GM12892 (cell line): ENCODE measurements around the gene OR2F2.

Source experiments
- DNase-seq: peaks from one replicate; pipeline ENCODE4 v3.0.0; 2011; ENCODE audit not compliant: insufficient read length
- FAIRE-seq: peaks from 2 replicates; lab custom pipeline; 2011; peaks lifted over from hg19 to GRCh38; lab: Jason Lieb, UNC
- POLR2A ChIP-seq: IDR thresholded peaks from 2 replicates; pipeline ENCODE4 v1.6.1; 2011; ENCODE audit warnings: low read depth, low read length, control low read depth
- POLR2AphosphoS5 ChIP-seq: IDR thresholded peaks from 2 replicates; pipeline ENCODE4 v1.6.1; 2011; ENCODE audit warnings: low read depth, low read length, control low read depth
- TAF1 ChIP-seq: IDR thresholded peaks from 2 replicates; pipeline ENCODE4 v1.6.1; 2011; ENCODE audit warnings: low read depth, mild to moderate bottlenecking, control low read depth, low read length, borderline replicate concordance

Gene OR2F2

DNA sequence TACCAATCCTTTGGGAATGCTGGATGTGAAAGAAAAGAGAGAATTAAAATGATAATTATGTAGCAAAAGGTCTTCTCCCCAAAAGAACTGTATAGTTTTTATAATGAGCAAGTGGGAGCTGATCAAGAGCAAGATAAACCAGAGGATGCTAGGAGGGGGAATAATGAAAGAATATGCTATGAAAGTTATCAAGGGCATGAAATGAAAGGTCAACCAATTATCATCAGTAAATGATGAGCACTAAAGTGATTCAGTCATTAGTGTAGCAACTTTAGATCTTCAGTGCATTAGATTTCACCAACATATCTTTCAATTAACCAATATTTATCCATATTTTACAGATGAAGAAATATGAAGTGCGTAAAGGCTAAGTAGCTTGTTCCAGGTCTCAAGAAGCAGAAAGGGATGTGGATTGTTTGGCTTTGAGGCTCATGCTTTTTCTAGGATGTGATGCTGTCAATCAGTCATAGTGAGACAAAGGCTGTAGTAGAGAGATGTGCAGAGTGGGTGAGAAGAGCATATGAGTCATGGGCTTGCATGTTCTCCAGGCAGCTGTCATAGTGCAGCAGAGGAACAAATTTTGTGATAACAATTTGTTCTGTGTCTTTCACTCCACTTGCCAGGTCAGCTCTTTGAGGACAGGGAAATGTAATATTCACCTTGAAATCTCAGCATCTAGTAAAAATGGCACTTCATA, 5.7 kb upstream of the OR2F2 start:
- FAIRE-seq (no peak), DNase-seq (no peak)
- TF ChIP-seq POLR2AphosphoS5 (no peak), TAF1 (no peak), POLR2A (no peak)

DNA sequence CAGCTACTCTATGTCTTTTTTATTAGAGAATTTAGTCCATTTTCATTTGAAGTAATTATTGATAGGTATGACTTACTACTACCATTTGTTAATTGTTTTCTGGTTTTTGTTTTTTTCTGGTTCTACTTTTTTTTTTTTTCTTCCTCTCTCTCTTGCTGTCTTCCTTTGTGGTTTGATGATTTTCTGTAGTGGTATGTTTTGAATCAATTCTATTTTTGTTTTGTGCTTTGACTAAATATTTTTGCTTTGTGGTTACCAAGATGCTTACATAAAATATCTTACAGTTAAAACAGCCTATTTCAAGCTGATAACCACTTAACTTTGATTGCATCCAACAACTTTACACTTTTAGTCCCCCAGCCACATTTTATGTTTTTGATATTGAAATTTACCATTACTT, 3.3 kb upstream of the OR2F2 start:
- TF ChIP-seq TAF1 (no peak), POLR2AphosphoS5 (no peak), POLR2A (no peak)
- FAIRE-seq, result no peak
- DNase-seq, result no peak

DNA sequence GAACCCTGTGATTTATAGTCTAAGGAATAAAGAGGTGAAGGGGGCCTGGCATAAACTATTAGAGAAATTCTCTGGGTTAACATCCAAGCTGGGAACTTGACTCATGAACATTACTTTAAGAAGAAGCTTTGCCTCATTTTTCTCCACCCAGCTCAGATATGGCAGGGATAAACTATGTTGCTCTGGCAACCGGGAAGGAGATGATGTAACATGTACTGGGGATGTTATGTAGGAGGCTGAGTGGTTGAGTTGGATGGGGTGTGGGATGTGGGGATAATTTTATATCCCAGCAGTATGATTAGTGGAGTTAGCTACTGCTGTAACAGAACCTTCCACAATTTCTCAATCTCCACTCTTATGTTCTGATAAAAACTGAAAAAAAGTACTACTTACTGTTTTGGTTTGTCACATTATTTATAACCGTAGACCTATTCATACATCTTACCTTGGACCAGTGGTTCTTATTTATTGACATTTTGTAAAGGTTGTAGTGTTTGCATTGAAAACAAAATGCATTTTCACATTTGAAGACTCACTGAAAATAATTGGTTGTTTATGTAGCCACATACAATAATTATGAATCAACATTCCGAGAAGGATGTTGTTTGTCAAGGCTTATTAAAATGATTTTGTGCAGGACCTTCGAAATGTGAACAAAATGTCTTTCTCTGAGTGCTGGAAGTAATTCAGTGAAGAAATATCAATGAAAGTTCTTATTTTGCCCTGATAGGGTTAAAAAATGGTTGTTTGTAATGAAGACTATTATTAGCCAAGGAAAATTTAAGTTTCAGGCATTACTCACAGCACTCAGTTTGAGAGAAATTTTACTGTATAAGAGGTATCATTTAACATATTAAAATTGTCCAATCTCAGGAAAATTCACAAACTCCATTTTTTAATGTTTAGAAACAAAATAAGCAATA, 1.3 kb downstream of the OR2F2 start:
- DNase-seq, result no peak
- FAIRE-seq, result no peak
- TF ChIP-seq POLR2A (no peak), TAF1 (no peak), POLR2AphosphoS5 (no peak)

DNA sequence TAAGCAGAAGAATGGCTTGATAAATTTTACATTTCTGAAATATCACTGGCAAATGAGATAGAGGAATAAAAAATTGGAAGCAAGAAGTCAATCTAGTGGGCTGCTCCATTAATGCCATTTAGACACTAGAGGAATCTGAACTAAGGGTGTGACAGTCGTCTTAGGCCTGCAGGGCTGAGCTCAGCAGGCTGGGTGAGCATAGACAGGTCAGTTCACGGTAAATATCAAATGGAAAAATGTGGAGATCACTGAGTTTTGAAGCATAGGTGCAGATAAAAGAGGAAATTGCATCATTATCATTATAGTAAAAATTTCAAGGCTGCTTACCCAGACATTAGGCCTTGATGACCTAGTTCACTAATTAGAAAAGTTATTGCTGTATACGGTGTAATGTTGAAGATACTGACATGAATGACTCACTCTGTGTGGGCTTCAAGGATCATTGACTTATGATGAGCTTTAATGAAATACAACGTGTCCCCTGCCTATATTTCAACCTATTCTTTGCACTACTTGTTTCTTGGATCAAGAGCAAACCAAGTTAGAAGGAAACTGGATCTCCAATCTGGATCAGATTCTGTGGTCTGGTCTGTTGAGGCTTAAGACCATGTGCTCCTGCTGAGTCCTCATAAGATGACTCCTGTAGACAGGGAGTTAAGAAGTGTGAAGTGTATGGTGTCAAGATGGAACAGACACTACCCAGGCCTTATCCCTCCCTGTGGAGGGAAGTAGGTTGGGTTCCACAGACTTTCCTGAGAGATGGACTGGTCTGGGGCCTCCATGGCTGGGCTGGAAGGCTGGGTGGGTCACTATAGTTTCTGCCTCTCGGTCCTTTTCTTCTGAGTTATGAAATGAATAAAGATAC, 3.6 kb downstream of the OR2F2 start:
- FAIRE-seq (no peak), DNase-seq (no peak)
- TF ChIP-seq POLR2A (no peak), TAF1 (no peak), POLR2AphosphoS5 (no peak)

DNA sequence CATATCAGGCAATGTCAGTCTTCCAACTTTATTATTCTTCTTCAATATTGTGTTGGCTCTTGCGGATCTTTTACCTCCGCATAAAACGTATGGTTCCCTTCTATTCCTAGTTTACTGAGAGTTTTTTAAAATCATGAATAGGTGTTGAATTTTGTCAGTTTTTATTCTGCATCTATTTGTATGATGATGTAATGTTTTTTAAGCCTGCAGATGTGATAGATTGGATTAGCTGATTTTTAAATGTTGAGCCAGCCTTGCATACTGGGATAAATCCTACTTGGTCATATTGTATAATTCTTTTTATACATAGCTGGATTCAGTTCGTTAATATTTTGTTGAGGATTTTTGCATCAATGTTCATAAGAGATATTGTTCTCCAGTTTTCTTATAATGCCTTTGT, 10.4 kb downstream of the OR2F2 start:
- TF ChIP-seq POLR2AphosphoS5, result no peak
- TF ChIP-seq POLR2A, result no peak
- no peak for TF ChIP-seq TAF1
- DNase-seq, result no peak
- FAIRE-seq, result no peak

DNA sequence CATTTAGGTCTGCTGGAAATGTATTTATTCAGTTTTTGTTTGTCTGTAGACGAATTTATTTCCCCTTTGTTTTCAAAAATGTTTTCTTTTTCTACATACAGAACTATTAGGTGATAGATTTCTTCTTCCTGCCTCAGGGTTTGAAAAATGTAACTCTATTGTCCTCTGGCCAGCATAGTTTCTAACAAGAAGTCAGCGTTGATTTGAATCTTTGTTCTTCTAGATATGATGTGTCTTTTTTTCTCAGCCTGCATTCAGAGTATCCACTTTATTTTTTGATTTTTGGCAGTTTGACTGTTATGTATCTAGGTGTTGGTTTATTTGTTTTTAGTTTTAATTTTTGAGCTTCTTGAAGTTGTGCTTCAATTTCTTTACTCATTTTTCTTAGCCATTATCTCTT, 12.1 kb downstream of the OR2F2 start:
- DNase-seq, result no peak
- TF ChIP-seq POLR2A (no peak), POLR2AphosphoS5 (no peak), TAF1 (no peak)
- no peak for FAIRE-seq

DNA sequence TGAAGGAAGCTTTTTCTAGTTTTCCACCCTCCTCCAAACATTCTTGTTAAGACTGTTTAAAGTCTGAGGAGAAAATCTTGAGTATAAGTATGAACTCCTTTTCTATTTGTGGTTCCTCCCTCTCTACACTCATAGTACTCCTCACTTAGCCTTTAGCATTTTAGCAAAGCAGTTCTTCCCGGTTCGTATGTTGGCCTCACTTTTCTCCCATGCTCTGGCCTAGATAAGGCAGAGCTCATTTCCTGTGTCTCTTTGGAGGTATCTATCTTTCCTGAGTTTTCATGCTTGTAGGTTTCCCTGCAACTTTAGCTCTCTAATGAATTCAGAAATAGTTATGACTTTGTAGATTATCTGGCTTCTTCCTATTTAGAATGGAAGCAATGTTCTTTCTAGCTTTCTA, 13.7 kb downstream of the OR2F2 start:
- no peak for FAIRE-seq
- DNase-seq, result no peak
- TF ChIP-seq TAF1, result no peak

DNA sequence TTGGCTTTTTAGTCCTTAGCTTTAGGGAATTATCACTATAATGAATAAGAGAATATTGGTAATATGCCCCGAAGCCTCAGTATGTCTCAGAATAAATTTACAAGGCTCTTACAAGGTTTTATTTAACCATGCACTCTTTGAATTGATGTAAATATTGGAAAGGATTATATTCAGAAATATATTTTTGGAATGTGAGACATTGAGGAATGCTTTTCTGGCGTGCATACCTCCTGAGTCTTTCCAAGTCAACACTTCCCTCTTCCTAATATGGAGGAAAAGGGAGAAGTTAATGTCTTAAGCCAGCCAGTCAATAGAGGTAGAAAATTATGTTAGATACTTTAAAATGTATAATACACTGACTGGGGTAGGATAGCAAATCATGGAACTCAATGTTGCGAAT, 18.4 kb downstream of the OR2F2 start:
- no peak for FAIRE-seq
- DNase-seq, result no peak
- TF ChIP-seq POLR2AphosphoS5 (no peak), POLR2A (no peak), TAF1 (no peak)

DNA sequence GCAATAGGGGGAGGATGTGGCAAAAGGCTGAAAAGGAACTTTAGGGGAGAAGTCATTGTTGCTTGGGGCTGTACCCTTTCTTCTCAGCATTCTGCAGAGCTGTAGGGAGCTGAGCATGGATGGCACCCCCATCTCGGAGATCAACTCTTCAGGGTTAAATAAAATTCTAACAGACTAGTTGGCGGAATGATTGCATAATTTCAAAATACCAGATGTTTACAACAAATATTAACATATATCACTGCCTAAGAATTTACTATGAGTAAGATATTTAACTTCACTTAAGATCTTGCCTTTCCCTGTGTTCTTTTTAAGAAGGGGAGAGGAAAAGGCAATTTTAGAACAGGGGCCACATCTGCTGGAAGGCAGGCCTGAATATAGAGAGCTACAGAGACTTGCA, 19.1 kb downstream of the OR2F2 start:
- DNase-seq, result no peak
- FAIRE-seq, result no peak
- TF ChIP-seq TAF1, result no peak
- TF ChIP-seq POLR2A, result no peak
- TF ChIP-seq POLR2AphosphoS5, result no peak

DNA sequence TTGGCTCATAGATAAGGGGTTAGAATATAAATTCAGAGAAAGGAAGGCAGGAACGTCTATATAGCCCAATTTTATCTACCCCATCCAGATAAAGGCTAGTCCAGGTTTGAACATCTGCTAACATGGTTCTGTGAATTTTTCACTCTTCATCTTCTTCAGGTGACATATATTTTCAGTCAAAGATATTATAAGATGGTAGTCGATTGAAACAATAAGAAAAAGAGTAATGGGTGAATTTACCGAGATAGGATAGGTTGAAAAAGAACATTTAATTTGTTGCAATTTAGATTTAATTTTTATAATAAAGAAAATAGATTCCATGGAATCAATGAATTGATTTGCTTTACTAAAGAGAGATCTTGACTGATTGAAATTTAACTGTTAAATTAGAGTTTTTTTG, 19.5 kb downstream of the OR2F2 start, which contains the start of gene OR2F1:
Gene OR2F1 (plus strand): TSS at position 301 of the 400 bp plus-strand sequence. CDS start 5,127 bp downstream, outside the sequence.
- DNase-seq (no peak), FAIRE-seq (no peak)
- TF ChIP-seq POLR2A, result no peak
- TF ChIP-seq POLR2AphosphoS5, result no peak
- no peak for TF ChIP-seq TAF1

DNA sequence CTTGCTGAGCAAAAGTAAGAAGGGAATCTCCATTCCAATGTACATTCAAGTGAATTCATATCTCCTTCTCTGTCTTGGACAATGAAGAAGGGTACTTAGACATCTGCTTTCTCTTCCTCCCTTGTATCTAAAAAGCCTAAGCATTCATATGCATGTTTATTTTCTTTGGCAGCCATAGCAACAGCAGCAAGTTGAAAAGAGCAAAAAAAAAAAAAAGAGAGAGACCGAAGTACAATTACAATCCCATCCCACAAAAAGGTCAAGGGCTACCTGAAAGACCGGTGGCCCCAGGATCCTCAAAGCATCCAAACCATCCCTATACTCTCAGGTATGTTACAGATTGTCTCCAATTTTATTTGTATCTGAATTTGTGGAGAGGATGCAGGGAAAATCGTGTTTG, 23.7 kb downstream of the OR2F2 start:
- DNase-seq, result no peak
- TF ChIP-seq POLR2A (no peak), TAF1 (no peak), POLR2AphosphoS5 (no peak)
- FAIRE-seq, result no peak
